Neutrophil (primary cell): Measurements from ENCODE around the gene WAPL.

Source experiments
- H3K27ac ChIP-seq: fragments of 200-600 bp; sonication (generic); 2 replicates; pipeline ENCODE4 v1.5.1; 2016; ENCODE audit warnings: mild to moderate bottlenecking, moderate library complexity
- H3K27me3 ChIP-seq: fragments of 200-600 bp; sonication (generic); 2 replicates; pipeline ENCODE4 v1.6.0; 2016; ENCODE audit warnings: mild to moderate bottlenecking
- H3K36me3 ChIP-seq: fragments of 200-600 bp; sonication (generic); 2 replicates; pipeline ENCODE4 v1.5.1; 2017
- H3K4me1 ChIP-seq, 2 experiments: fragments of 200-600 bp in 1 of 2; sonication (generic) in 1 of 2; 1 replicate in 1 of 2; 2 replicates in 1 of 2; pipeline versions ENCODE4 v1.5.1 to v1.6.1; 2013 to 2016; ENCODE audit warnings: low read depth in 1 of 2, low read length in 1 of 2, mild to moderate bottlenecking in 1 of 2, moderate library complexity in 1 of 2; ENCODE audit not compliant: control insufficient read depth in 1 of 2, insufficient read depth in 1 of 2
- H3K4me3 ChIP-seq, 2 experiments: fragments of 200-600 bp in 1 of 2; sonication (generic) in 1 of 2; 1 replicate in 1 of 2; 2 replicates in 1 of 2; pipeline ENCODE4 v1.5.1; 2013 to 2016; ENCODE audit warnings: low read depth in 1 of 2, low read length in 1 of 2, mild to moderate bottlenecking in 1 of 2, moderate library complexity in 1 of 2
- H3K9me3 ChIP-seq: fragments of 200-600 bp; sonication (generic); 2 replicates; pipeline ENCODE4 v1.5.1; 2016
- CTCF ChIP-seq: fragments of 200-600 bp; sonication (generic); IDR thresholded peaks from 2 replicates; pipeline ENCODE4 v1.5.1; 2016; ENCODE audit warnings: antibody characterized with exemption

Gene WAPL

GRCh38 chr10:86413046-86413728 lies 108.4 kb downstream of the WAPL start:
- no peak for TF ChIP-seq CTCF
- no peak overlapping the region for H3K4me3 ChIP-seq
- no peaks in the 10 kb centered on the region for H3K36me3 ChIP-seq
- H3K27ac ChIP-seq = no peak overlapping the region
- H3K4me1 ChIP-seq = no peaks in the 10 kb centered on the region
- no peaks in the 10 kb centered on the region for H3K9me3 ChIP-seq
- peaks cover 18% of the 10 kb centered on the region for H3K27me3 ChIP-seq

DNA sequence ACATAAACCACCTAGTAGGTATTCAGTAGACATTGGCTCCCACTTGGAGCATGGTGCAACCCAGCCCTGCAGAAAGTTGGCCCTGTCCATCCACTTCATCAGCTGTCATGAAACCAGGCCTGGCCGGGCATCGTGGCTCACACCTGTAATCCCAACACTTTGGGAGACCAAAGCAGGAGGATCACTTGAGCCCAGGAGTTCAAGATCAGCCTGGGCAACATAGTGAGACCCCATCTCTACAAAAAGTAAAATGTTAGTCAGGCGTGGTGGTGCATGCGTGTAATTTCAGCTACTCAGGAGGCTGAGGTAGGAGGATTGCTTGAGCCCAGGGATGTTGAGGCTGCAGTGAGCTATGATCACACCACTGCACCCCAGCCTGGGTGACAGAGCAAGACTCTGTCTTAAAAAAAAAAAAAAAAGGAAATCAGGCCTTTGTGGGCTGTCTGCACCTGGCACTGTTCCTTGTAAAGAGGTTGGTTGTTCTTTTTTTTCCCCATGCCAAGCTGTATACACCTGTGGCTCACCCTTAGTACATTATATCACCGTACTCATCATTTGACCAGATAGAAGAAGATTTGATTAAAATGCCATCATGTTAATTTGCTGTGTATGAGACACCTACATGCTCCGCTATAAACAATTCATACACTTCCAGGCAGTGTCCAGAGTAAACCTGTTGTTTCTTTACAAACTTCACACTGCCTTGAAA lies 109.6 kb downstream of the WAPL start:
- Histone ChIP-seq H3K36me3 (no peaks in the 10 kb centered on the region), H3K4me1 (no peaks in the 10 kb centered on the region), H3K9me3 (no peaks in the 10 kb centered on the region), H3K27me3 (peaks cover 12% of the 10 kb centered on the region), H3K27ac (no peak overlapping the region), H3K4me3 (no peak overlapping the region)
- no peak for TF ChIP-seq CTCF

DNA sequence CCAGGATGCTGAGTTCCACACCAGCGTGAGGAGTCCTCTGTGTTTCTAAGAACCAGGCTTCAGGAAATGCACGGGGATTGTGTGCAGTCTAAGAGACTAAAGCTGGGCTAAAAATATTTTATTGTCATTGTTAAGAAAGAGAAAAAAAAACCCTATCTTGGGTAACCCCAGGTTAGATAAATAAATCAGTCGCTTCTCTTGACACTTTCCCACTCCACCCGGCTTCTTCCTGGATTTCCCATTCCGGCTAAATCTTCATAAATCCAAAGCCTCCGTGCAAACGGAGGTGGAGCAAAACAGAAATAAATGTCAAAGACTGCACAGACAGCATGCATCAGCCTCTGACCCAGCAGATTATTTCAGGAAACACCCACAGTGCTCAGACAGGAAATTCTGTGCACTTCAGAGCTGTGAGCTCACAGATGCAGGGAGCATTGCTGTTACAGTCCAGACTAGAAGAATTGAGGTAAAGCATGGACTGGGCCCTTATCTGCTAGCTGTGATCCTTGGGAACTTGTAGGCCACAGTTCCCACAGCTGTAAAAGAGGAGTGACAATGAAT lies 110.2 kb downstream of the WAPL start:
- Histone ChIP-seq H3K27me3 (peaks cover 8% of the 10 kb centered on the region), H3K36me3 (no peaks in the 10 kb centered on the region), H3K9me3 (no peaks in the 10 kb centered on the region), H3K4me3 (no peak overlapping the region), H3K4me1 (no peaks in the 10 kb centered on the region), H3K27ac (no peak overlapping the region)
- TF ChIP-seq CTCF = no peak

DNA sequence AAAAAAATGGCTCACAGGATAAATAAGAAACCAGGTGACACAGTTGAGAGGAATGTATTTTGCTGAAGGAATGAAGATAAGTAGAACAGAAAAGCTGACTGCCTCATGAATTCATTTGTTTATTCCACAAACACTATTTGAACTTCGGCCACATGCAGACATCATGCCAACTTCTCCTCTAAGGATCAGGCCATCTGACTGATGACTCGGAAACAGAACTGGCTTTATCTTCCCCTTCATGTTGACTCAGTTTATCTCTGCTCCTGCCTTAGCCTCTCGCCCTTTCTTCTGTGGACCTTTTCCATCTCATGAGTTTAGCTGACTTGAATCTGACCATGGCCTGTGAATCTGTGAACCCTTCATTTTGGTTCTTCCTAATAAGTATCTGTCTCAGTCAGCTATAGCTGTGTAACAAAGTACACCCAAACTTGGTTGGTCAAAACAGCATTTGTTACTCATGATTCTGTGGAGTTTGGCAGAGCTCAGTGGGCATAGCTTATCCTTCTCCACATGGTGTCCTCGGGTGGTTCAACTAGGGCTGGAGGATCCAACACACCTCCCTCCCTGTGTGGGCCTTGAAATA lies 111.0 kb downstream of the WAPL start:
- H3K27ac ChIP-seq = no peak overlapping the region
- no peak for TF ChIP-seq CTCF
- no peaks in the 10 kb centered on the region for H3K9me3 ChIP-seq
- H3K27me3 ChIP-seq = peaks cover 1% of the 10 kb centered on the region
- H3K4me1 ChIP-seq = no peaks in the 10 kb centered on the region
- no peaks in the 10 kb centered on the region for H3K36me3 ChIP-seq
- H3K4me3 ChIP-seq = no peak overlapping the region

GRCh38 chr10:86409183-86409582 lies 112.4 kb downstream of the WAPL start:
- Histone ChIP-seq H3K36me3 (no peaks in the 10 kb centered on the region), H3K27me3 (peaks cover 14% of the 10 kb centered on the region), H3K27ac (no peak overlapping the region), H3K9me3 (no peaks in the 10 kb centered on the region), H3K4me1 (no peaks in the 10 kb centered on the region), H3K4me3 (no peak overlapping the region)
- TF ChIP-seq CTCF = no peak
